Activated CD4-positive, alpha-beta T cell treated with anti-CD3 and anti-CD28 coated beads, Interleukin-10, Interleukin-2, amounts not matched to agents 100 ng/mL and 50 ng/mL, durations not matched to agents 16 hours and 8 hours (primary cell): ENCODE data around the gene MAML2.

Experiments
- DNase-seq: peaks from one replicate; pipeline ENCODE4 v3.0.0-alpha.2; 2020

Gene MAML2

GRCh38 chr11:96342961-96343711 lies at the start of gene MAML2:
Gene MAML2, minus strand, starts transcription at chr11:96343195. Its CDS starts 1,300 bp downstream, at chr11:96341895.
- DNase-seq = peak; percentile 96

- DNase-seq = no peak
Measured at GRCh38 chr11:96391698-96392307, 48.8 kb upstream of the MAML2 start.

GRCh38 chr11:96390488-96390792 lies 47.4 kb upstream of the MAML2 start:
- DNase-seq = no peak

- DNase-seq = peak; percentile 99
Measured at GRCh38 chr11:96389720-96390487, 46.9 kb upstream of the MAML2 start, which contains the start of the genes CCDC82 and JRKL. Gene CCDC82, minus strand, starts transcription at chr11:96389912. Its CDS starts 5,165 bp downstream, at chr11:96384747. Gene JRKL, plus strand, starts transcription at chr11:96390013. Its CDS starts 637 bp downstream, at chr11:96390650.

- DNase-seq = no peak
Measured at GRCh38 chr11:96388891-96389719, 46.1 kb upstream of the MAML2 start.

- DNase-seq = no peak
Measured at GRCh38 chr11:96385187-96385586, 42.2 kb upstream of the MAML2 start.

- no peak for DNase-seq
Measured at GRCh38 chr11:96384156-96384555, 41.2 kb upstream of the MAML2 start.

- DNase-seq = no peak
Measured at GRCh38 chr11:96376796-96377195, 33.8 kb upstream of the MAML2 start.

GRCh38 chr11:96373826-96374225 lies 30.8 kb upstream of the MAML2 start:
- DNase-seq = no peak

- no peak for DNase-seq
Measured at GRCh38 chr11:96367342-96367741, 24.3 kb upstream of the MAML2 start.

- DNase-seq = no peak
Measured at GRCh38 chr11:96366024-96366423, 23.0 kb upstream of the MAML2 start.

GRCh38 chr11:96365493-96365892 lies 22.5 kb upstream of the MAML2 start:
- no peak for DNase-seq

- DNase-seq = no peak
Measured at GRCh38 chr11:96361778-96362177, 18.8 kb upstream of the MAML2 start.

GRCh38 chr11:96358321-96358720 lies 15.3 kb upstream of the MAML2 start:
- no peak for DNase-seq

- peak; percentile 56 for DNase-seq
Measured at GRCh38 chr11:96357794-96358193, 14.8 kb upstream of the MAML2 start.

- DNase-seq = no peak
Measured at GRCh38 chr11:96356848-96357247, 13.9 kb upstream of the MAML2 start.

- DNase-seq = no peak
Measured at GRCh38 chr11:96342014-96342960, 708 bp downstream of the MAML2 start.

GRCh38 chr11:96341211-96342013 lies 1.6 kb downstream of the MAML2 start:
- peak; percentile 78 for DNase-seq

- no peak for DNase-seq
Measured at GRCh38 chr11:96340555-96340885, 2.5 kb downstream of the MAML2 start.

GRCh38 chr11:96339706-96340554 lies 3.1 kb downstream of the MAML2 start:
- no peak for DNase-seq
